HG03196 (cell line): ENCODE measurements around the gene CCL24.
"Not testable (repeated sequence)": the region's sequence is repeated elsewhere in the genome, so short reads cannot be mapped to it uniquely, and the experiment has no call there.

Source experiments
- ATAC-seq: cut with Tn5 transposase; IDR thresholded peaks from one replicate; pipeline ENCODE4 v1.9.1; 2021; ENCODE audit not compliant: unreplicated experiment

CCL24 gene

GRCh38 chr7:75788154-75788847 is 25.3 kb downstream of the CCL24 start:
- ATAC-seq, result not testable (repeated sequence)

- ATAC-seq, result not testable (repeated sequence)
These were observed 30.5 kb downstream of the CCL24 start for GRCh38 chr7:75783058-75783457.

GRCh38 chr7:75780647-75781273 is 32.8 kb downstream of the CCL24 start:
- ATAC-seq, result not testable (repeated sequence)

GRCh38 chr7:75779516-75779915 is 34.1 kb downstream of the CCL24 start:
- not testable (repeated sequence) for ATAC-seq

- ATAC-seq, result not testable (repeated sequence)
These were observed 34.6 kb downstream of the CCL24 start for GRCh38 chr7:75779035-75779434.

- ATAC-seq, result no peak
These were observed 37.2 kb downstream of the CCL24 start for GRCh38 chr7:75776295-75776971.

GRCh38 chr7:75773958-75774357 is 39.6 kb downstream of the CCL24 start:
- not testable (repeated sequence) for ATAC-seq

- no peak for ATAC-seq
These were observed 41.2 kb downstream of the CCL24 start, which contains the start of gene CCL26 for GRCh38 chr7:75772081-75773077. Gene CCL26 (minus strand): TSS chr7:75772211. CDS start chr7:75772176, 35 bp downstream.

GRCh38 chr7:75771224-75771623 is 42.4 kb downstream of the CCL24 start:
- no peak for ATAC-seq

GRCh38 chr7:75762350-75762917 is 51.2 kb downstream of the CCL24 start:
- ATAC-seq, result no peak

GRCh38 chr7:75761801-75762200 is 51.8 kb downstream of the CCL24 start:
- not testable (repeated sequence) for ATAC-seq
